Stimulated activated CD4-positive, alpha-beta T cell treated with anti-CD3 and anti-CD28 coated beads, TNF-alpha, amount 100 ng/mL, for 4 hours (primary cell): ENCODE results near the gene AMPD3.
"Not testable (repeated sequence)": the region's sequence is repeated elsewhere in the genome, so short reads cannot be mapped to it uniquely, and the experiment has no call there.

Experiments used
- DNase-seq, 3 experiments: peaks; one replicate each; pipeline ENCODE4 v3.0.0-alpha.2; 2020; ENCODE audit warnings: low read depth in 3 of 3

AMPD3 gene

DNA sequence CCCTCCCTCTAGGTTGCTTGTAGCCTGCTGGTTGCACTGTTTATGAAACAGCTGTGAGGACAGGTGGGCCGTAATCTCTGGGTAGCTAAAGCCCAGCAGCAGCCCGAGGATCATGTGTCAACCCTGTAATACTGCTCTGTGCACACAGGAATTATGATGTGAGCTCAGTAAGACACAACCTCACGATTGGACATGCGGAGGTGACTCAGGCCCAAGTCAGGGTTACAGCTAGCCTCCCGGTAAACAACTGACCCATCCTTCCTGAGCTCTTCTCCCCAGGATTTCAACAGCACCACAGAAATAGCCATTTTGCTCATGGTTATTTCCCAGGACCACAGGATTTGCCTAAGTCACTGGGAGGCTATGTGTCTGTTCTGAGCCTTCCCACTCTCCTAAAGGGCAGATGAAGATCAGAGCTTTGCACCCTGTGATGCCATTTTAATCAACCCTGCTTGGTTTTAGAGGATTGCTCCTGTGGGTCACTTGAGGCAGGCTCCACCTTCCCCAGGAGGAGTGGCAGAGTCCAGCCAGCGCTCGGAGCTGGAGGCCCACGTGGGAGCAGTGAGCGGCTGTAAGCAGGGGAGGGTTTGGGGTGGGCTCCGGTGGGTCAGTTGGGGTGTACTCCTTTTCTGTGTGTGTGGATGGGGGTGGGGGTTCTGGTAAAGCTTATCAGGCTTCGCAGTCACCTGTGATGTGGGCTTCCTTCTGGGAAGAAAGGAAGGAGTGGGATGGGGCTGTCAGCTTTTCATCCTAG is at the start of gene AMPD3:
TSS of gene AMPD3 (plus strand) at position 387 of the 754 bp plus-strand sequence. CDS start 6,256 bp downstream, outside the sequence.
- DNase-seq: no peak

DNA sequence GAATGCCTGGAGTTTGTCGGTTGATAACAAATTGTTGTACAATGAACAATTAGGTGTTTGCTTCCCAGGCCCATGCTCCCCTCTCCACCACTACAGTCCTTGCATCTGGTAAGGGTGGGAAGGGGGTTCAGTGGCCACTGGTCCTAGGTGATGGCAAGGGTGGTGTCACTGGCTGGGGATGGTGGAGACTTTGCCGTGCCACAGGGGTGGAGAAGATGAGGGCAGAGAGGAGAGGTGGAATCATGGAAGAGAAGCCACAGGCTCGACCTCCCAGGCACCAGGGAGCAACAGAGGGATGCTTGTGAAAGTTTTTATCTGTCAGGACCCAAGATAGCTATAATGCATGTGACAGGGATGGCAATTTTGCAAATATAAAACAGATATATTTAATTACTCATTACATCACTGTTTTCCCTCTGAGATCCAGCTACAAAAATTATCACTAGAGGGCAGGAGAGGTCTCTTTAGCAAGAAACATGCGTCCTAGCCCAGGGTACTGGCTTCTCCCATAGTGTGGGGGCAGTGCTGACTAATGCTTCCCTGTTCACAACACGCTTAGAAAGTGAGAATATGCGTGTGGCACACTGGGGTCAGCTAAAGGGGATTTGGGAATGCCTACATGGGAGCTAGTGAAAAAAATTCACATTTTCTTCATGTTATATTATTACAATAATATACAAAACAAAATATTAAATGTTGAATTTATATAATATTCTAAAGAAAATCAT is 49.0 kb upstream of the AMPD3 start:
- DNase-seq: peak in 2 of 3 experiments; percentile 21 to 32

DNA sequence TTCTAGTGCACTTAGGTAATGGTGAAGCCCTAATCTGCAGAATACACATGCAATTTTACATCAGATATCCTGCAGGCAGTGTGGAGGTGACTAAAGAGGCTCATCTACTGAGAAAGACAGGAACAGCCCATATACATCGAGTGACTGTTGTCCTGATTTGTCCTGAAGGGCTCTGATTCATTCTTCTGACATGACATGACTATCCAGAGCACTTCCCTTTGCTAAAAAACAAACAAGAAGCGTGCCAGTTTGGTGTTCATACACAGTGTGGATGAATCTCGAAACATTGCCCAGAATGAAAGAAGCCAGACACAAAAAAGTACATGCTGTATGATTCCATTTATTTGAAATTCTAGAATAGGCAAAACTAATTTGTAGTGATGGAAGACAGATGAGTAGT is 48.0 kb upstream of the AMPD3 start:
- no peak for DNase-seq

DNA sequence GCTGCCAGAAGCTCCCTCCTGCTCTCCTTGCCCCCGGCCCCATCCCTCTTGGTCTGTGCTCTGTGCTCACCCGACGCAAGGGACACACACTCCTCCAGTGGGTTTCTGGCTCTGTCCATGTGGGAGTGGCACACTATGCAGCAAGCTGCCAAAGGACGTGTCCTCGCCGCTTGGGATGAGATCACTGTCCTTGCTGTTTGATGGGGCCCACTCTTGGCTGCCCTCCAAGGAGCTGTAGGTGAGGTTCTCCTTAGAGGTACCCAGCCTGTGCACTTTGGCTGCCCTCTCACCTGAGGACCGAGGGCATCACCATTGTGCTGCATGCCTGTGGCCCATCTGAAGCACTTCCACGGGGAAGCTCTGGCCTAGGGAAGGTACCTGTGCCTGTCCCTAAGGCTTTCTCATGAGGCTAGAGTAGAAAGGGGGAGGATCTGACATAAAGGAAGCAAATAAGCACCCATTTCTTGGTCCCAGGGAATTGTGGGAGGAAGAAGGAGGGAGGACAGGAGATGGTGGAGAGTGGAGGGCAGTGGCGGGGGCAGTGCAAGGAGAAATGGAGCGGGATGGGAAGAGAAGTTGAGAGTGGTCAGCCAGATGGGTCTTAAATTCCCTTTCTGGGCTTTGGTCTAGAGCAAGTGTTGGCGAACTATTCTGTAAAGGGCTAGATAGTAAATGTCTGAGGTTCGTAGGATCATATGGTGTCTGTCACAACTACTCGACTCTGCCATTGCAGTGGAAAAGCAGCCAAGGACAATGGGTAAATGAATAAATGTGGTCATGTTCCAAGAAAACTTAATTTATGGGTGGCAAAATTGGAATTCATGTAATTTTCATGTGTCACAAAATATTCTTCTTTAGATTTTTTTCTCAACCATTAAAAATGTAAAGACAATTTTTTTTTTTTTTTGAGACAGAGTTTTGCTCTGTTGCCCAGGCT is 47.0 kb upstream of the AMPD3 start:
- DNase-seq: no peak

DNA sequence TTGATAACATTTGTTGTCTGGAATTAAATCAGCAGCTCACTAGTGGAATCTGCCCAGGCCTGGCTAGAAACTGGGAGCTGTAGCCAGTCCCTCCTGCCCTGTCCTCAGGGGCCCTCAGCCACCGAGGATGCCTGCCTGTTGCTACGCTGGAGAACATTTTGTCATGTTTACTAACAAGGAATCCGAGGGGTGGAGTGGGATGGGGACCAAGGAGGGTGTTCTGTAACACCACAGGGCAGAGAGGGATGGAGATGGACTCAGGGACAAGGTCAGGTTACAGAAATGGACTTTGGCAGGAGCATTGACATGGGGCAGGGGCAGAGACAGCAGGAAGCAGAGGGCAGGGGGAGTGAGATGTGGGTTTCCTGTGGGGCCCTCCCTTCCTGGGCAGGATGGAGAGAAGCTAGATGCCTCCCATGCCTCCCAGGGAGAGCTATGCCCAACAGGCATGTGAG is 45.8 kb upstream of the AMPD3 start:
- DNase-seq: no peak

DNA sequence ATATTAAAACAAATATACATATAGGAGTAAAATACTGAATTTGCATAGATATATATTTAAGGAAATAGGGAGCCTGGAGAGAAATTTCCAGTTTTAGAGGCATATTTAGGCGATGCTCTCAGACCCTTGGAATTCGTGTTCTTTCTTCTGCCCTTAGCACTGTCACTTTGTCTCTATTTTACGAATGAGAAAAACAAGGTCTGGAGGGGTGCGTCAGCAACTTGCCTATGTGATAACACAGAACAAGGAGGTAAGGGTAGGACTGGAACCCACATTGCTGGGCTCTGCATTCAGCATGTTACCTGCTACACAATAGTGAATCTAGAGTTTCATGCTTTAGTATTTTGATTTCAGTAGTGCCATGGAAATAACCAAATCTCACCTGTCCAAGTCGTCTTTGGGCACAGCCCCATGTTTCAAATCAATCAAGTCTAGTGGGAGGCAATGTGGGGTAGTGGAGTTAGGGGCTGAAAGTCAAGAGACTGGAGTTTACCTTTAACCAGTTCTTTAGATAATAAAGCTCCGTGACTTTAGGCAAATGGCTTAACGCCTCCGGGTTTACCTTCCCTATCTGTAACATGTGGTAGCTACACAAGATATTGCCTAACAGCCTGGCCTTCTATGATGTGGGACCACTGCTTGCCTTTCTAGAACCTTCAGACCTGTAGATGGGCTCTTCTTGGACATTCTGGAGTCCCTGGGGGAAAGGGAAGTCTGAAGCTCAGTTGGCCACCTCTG is 44.8 kb upstream of the AMPD3 start:
- no peak for DNase-seq

DNA sequence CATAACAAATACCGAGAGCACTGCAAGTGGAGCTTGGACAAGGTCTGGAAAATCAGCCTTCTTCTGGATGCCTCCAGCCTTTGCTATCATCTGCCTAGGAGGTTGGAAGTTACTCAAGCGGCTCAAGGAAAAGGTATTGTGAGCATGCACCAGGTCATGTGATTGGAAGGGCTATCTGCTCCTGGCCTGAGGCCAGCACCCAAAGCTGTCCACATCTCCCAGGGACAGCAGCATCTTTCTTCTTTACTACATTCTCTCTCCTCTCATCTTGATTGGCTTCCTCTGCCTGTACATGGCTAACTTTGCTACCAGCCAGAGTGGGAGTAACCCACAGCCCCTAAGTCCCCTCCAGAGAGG is 44.2 kb upstream of the AMPD3 start:
- DNase-seq: no peak

DNA sequence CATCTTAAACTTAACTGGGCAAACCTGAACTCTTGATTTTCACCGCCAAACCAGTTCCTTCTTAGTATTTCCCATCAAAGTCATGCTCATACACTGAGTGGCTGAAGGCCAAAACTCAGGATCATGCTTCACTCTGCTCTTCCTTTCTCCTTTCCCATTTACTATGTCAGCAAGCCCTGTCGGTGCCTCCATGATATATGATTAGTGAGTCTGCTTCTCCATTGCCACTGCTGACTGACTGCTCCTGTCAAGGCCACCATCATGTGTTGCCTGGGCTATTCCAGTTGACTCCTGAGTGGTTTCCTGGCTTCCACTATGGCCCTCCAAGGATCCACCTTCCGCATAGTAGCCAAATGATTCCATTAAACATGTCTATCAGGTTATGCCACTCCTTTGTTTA is 42.8 kb upstream of the AMPD3 start:
- no peak for DNase-seq

DNA sequence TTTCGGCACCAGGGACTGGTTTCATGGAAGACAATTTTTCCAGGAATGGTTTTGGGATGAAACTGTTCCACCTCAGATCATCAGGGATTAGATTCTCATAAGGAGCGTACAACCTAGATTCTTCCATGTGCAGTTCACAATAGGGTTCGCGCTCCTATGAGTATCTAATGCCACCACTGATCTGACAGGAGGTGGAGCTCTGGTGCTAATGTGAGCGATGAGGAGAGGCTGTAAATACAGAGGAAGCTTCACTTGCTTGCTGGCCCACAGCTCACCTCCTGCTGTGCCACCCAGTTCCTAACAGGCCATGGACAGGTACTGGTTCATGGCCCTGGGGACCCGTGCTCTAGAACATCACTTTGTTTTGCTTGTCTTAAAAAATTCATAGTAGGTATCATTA is 41.8 kb upstream of the AMPD3 start:
- peak in 1 of 3 experiments; percentile 22 for DNase-seq

DNA sequence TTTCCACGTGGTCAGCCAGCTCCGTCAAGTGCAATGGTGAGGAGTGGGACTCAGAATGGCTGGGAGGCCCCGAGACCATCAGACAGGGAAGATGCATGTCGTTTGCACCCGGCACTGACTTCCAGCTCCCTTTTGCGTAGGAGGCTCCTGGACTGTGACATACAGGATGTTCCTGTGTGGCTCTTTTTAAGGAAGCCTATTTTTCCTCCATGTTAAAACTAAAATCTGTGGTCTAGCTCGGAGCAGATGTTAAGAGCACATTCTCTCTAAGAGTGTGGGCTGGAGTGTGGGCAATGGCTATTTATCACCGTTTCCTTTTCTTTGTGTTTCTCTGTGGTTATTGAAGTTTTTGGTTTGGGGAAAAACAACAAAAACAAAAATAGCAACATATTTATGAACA is 40.9 kb upstream of the AMPD3 start:
- no peak for DNase-seq

DNA sequence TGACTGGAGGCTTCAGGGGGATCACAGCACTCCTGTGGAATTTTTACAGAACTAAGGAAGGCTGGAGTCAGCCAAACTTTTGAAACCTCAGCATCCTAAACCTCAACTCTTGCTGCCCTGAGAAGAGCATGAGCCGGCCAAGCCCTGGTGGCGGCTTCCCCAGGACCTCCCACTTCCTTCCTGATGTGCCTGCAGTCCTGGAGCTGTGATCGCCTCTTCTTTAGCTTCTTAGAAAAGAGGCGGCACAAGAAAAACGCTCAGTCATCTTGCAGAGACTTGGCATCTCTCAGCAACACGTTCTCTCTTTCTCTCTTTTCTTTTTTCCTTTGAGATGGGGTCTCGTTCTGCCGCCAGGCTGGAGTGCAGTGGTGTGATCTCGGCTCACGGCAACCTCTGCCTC is 40.4 kb upstream of the AMPD3 start:
- DNase-seq: no peak

DNA sequence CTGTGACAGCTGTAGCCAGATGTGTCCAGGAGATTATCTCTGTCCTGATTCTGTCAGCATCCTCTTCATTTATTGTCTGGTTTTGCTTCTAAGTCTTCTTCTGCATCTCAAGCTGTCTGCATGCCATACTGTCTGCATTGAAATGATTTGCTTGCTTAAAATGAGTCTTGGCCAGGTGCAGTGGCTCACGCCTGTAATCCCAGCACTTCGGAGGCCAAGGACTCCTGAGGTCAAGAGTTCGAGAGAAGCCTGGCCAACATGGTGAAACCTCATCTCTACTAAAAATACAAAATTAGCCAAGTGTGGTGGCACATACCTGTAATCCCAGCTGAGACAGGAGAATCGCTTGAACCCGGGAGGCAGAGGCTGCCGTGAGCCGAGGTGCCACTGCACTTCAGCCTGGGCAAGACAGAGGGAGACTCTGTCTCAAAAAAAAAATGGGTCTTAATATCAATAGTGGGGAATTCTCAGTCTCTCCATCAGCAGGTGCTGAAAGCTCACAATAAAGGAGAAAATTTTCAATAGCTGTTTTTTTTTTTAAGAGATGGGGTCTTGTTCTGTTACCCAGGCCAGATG is 39.2 kb upstream of the AMPD3 start:
- no peak for DNase-seq

DNA sequence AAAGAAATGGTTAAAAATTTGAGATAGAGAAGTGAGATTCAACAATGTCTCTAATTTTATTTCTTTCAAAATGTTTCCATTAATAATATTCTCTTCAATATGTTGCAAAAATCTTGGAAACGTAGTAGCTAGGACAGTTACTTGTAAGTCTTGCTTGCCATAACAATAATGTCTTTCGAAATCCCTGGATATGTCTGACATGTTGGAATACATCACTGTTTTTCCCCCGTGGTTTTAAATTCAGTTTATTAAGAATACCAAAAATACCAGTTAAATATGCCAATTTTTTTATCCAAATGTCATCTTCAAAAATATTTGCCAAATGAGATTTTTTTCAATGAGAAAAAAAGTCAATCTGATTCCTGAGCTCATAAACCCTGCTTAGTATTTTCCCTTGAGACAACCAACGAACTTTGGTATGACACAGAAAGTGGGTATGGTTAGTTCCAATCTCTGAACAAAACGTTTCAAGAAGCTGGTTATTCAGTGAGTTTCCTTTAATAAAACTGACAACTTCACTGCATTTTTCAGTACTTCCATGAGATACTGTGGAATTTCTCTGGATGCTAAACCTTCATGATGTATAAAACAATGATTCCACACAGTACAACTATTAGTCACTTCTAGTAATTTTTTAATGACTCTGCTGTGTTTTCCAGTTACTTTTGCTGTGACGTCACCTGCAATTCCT is 36.7 kb upstream of the AMPD3 start:
- no peak for DNase-seq

DNA sequence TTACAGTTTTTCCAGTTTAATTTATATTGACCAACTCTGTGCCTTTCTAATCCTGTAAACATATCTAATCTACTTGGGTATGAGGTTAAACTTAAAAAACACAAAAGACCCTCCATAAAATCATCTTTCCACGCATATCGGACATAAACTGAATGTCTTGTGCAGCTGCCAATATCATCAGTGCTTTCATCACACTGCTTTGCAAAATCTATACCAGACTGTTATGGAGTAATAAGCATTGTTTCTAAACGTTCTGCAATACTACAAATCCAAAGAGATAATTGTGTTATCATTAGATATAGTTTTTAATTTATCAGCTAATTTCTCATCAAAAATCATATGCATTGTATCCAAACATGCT is 36.1 kb upstream of the AMPD3 start:
- DNase-seq: no peak

DNA sequence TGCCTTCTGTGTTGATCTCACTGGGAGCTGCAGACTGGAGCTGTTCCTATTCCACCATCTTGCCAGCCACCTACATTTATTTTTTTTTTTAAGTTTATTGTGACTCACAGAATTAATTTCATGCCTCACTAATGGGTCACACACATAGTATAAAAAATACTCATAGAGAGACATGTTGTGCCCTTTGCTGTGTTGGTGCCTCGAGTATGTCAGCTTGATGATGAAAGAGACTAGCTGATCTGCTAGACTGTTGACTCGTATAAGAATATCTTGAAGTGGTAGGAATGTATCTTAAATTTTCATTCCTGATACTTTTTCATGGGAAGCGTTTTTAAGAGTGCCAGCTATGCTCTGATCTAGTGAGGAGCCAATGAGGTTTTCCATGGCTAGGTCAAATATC is 28.6 kb upstream of the AMPD3 start:
- no peak for DNase-seq

DNA sequence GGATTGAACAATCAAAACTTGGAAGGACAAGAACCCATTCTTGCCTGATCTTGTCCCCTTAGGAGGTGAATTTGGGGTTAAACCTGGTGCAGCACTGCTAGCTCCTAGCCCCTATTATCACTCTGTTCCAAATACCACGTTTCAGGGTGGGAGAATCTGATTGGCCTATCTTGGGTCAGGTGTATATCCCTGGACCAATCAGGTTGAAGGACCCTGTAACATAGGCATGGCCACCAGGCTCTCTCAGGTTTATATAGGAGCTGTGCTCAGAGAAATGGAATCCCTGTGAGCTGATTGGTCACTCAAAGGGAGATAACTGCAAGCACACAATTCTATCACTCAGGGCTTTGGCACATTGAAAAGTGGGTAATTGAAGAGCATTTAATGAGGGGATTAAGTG is 26.6 kb upstream of the AMPD3 start:
- DNase-seq: no peak

DNA sequence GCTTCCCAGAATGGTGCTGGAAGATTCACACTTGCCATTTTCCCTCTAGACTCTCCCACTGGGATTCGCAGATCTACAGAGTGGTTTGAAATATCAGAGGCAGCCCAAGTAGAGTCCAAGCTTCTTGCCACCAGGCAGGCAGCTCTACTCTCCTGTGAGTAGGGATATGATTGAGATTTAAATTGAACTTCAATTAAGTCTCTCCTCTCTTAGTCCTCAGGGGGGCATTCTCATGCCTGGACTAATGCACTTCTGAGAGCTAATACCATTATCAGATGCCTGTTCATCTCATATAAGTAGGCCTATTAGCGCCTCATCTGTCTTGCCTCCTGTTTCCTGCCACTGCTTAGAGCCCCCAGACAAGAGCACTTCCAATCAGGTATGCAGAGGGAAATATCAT is 25.5 kb upstream of the AMPD3 start:
- no peak for DNase-seq

DNA sequence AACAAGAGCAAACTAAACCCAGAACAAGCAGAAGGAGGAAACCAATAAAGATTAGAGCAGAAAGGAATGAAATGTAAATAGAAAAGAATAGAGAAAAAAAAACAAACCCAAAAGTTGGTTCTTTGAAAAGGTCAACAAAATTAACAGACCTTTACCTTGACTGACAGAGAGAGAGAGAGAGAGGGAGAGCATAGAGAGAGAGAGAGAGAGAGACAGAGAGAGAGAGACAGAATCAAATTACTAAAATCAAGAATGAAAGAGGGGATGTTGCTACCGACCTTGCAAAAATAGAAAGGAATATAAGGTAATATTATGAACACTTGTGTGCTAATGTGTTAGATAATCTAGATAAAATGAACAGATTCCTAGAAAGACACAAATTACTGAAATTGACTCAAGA is 22.6 kb upstream of the AMPD3 start:
- no peak for DNase-seq

DNA sequence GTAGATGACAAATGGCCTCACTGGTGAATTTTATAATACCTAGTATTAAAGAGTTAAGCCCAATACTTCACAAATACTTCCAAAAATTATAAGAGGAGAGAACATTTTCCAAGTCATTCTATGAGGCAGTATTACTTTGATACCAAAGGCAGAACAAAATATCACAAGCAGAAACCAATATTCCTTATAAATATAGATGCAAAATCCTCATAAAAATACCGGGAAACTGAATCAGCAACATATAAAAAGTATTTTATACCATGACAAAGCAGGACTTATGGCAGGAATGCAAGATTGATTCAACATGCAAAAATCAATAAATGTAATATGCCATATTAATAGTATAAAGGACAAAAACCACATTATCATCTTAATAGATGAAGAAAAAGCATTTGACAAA is 22.1 kb upstream of the AMPD3 start:
- DNase-seq: no peak

DNA sequence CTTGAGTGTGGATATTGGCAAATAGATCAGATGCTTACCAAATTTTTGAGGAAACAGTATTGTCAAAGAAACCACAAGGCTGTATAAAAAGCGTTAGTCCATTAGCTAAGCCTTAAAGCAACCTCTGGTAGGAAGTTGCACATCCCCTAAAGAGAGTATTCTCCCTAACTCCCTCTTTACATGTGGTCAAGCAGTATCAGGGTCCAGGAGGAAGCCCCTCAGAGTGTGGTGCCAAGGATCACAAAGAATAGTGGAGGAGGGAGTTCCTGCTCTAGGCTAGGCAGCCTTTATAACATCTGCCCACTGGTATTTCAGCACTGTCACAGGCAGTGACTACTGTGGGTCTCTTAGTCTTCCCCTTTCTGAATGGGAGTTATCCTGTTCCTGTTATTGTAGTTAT is 18.8 kb upstream of the AMPD3 start:
- DNase-seq: no peak

DNA sequence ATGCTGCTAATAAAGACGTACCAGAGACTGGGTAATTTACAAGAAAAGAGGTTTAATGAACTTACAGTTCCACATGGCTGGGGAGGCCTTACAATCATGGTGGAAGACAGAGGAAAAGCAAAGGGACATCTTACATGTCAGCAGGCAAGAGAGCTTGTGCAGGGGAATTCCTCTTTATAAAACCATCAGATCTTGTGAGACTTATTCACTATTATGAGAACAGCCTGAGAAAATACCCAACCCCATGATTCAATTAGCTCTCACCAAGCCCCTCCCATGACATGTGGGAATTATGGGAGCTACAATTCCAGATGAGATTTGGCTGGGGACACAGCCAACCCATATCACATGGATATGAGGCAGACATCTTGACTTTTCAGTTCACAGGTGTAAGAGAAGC is 18.4 kb upstream of the AMPD3 start:
- DNase-seq: not testable (repeated sequence)
